Activated CD8-positive, alpha-beta memory T cell treated with anti-CD3 and anti-CD28 coated beads, Interleukin-2, amount 10 ng/mL, durations not matched to agents 7 days and 5 days (primary cell): ENCODE data around the gene CASK. TPM values are rescaled to one million over a fixed set of nuclear protein-coding genes. Genes with fewer than 3 reads are reported as not detected.
A peak's percentile ranks its signal among the peaks of the same experiment; 100 is the strongest.

ENCODE experiments used
- ATAC-seq: fragments of 150-1000 bp; cut with Tn5 transposase; one replicate; pipeline ENCODE4 v1.10.0; 2021; ENCODE audit warnings: moderate library complexity
- CTCF ChIA-PET: fragments of 350-600 bp; sonication (Branson Sonifier 250); formaldehyde crosslinking; loops from one replicate; lab custom pipeline; 2021; ENCODE audit warnings: antibody characterized with exemption; lab: Charles Lee
- DNase-seq: peaks from one replicate; pipeline ENCODE4 v3.0.0-alpha.2; 2020
- H3K27ac Mint-ChIP-seq: one replicate; pipeline ENCODE4 v1.8.0; 2021; ENCODE audit warnings: mild to moderate bottlenecking, mixed read lengths
- H3K27me3 Mint-ChIP-seq: one replicate; pipeline ENCODE4 v1.8.0; 2021; ENCODE audit warnings: mixed read lengths
- H3K36me3 Mint-ChIP-seq: one replicate; pipeline ENCODE4 v1.8.0; 2021; ENCODE audit warnings: mild to moderate bottlenecking, mixed read lengths
- H3K4me1 Mint-ChIP-seq: one replicate; pipeline ENCODE4 v1.8.0; 2021; ENCODE audit warnings: mixed read lengths
- H3K4me3 Mint-ChIP-seq: one replicate; pipeline ENCODE4 v1.8.0; 2021; ENCODE audit warnings: mild to moderate bottlenecking, moderate library complexity, mixed read lengths
- H3K9me3 Mint-ChIP-seq: one replicate; pipeline ENCODE4 v1.8.0; 2022; ENCODE audit warnings: low read depth, mixed read lengths
- total RNA-seq, 2 experiments: library from RNA; stranded (reverse); gene quantifications; one replicate each; pipeline ENCODE4 v1.2.3, GENCODE V29; 2021

Gene CASK
- total RNA-seq, 2 experiments from 2014 or later = 30.2 to 40.0 TPM

DNA sequence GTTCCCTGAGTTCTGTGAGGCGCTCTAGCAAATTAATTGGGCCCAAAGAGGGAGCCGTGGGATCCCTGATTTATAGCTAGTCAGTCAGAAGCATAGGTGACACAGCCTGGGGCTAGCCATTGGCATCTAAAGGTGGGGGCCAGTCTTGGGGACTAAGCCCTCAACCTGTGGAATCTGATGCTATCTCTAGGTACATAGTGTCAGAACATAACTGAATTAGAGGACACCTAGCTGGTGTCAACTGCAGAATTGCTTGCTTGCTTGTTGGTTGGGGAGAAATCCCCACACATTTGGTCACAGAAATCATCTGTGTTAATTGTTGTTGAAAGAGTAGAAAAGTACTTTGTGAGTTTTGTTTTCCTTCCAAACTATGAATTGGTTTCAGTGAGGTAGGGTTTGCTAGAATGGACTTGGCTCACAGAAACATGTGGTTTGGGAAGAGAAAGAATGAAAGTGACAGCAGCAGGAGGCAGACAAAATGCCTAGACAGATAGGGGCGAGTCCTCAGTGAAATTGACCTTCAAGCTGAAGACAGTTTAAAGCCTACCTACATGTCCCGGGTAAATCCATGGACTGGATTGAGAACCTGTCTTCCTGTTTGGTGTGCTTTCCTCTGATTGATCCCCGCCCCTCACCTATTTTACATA is 212.2 kb downstream of the CASK start:
- H3K36me3 Mint-ChIP-seq = peaks cover 14% of the 10 kb centered on the region
- no peak for ATAC-seq
- DNase-seq = no peak
- no peaks in the 10 kb centered on the region for H3K9me3 Mint-ChIP-seq
- no peaks in the 10 kb centered on the region for H3K27me3 Mint-ChIP-seq
- no peak overlapping the region for H3K27ac Mint-ChIP-seq
- peaks cover 24% of the 10 kb centered on the region for H3K4me1 Mint-ChIP-seq
- CTCF ChIA-PET = no interaction called here
- H3K4me3 Mint-ChIP-seq = no peak overlapping the region

DNA sequence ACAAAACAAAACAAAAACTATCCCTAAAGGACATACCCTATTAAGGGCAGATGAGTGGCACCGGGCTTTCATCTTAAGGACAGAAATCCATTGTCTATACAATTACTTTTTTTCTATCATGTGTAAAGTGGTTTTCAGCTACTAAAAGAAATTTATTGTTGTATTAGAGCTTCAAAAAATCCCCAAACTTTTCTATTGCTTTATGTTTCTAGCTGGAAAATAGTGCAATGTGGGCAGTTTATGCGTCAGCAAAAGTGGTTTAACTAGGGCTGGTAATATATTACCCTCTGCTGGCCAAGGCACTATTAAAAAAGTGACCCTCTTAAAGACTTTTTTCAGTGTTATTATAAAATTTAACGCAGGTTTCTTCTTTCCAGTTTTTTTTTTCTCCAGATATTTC is 214.9 kb downstream of the CASK start:
- Mint-ChIP-seq H3K9me3 (no peaks in the 10 kb centered on the region), H3K27me3 (no peaks in the 10 kb centered on the region), H3K27ac (no peak overlapping the region), H3K4me1 (peaks cover 42% of the 10 kb centered on the region), H3K36me3 (peaks cover 14% of the 10 kb centered on the region), H3K4me3 (no peak overlapping the region)
- ATAC-seq (no peak), DNase-seq (no peak)
- CTCF ChIA-PET = interaction anchor here (1.5 kb wide), 1 partner anchor 29 kb away, joined by 3 read pairs; no protein-coding TSS in a partner anchor

DNA sequence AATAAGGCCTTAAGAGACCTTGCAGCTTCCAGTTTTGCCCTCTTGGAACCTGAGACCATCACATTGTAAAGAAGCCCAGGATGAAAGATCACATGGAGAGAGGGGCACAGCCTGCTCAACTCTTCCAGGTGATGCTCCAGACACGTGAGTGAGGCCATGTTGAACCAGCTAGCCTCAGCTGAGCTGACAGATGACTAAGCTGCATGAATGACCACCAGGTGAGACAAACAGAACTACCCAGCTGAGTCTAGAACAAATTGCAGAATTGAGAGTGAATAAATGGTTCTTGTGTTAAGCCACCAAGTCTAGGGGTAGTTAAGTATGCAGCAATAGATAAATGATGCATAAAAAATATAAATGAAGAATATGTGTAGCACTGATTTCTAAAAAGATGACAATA is 216.1 kb downstream of the CASK start:
- ATAC-seq (no peak), DNase-seq (no peak)
- no peaks in the 10 kb centered on the region for H3K27me3 Mint-ChIP-seq
- CTCF ChIA-PET = interaction anchor here (0.8 to 1.5 kb wide), 2 partner anchors 30 to 53 kb away, joined by 3 read pairs; no protein-coding TSS in a partner anchor
- H3K9me3 Mint-ChIP-seq = no peaks in the 10 kb centered on the region
- no peak overlapping the region for H3K27ac Mint-ChIP-seq
- H3K4me3 Mint-ChIP-seq = no peak overlapping the region
- H3K4me1 Mint-ChIP-seq = peaks cover 46% of the 10 kb centered on the region
- peaks cover 13% of the 10 kb centered on the region for H3K36me3 Mint-ChIP-seq

DNA sequence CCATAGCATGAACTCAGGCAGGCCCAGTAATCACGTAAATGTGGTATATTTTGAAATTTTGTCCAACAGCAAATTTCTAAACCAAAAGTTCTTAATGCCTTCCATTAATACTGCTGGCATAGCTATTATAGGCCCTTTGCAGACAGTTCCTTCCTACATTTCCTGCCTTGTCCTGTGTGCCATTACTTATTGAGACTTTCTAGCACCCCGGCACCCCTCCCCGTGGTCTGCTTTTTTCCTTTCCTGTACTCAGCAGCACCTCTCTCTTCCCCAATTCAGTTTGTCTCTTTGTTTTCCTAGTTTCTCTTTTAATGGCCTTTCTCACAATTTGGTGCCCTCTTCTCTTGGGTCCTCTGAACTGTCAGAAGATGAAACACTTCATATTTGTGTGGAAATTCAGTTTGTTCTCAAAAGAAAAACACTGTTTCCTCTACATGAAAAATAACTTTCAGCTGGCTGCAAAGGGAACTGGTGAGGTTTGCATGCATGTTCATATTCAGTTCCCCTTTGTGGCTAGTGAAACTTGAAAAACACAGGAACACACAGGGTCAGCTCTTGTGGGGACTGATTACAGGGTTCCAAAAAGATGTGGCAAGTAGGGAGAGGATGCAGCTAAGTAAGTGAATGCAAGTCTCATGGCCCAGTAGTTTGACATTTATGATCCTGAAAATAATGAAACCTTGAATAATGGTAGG is 217.5 kb downstream of the CASK start:
- Mint-ChIP-seq H3K4me1 (peaks cover 38% of the 10 kb centered on the region), H3K36me3 (peaks cover 13% of the 10 kb centered on the region), H3K9me3 (no peaks in the 10 kb centered on the region), H3K4me3 (no peak overlapping the region), H3K27me3 (no peaks in the 10 kb centered on the region), H3K27ac (peak overlapping the region; percentile 73)
- DNase-seq (no peak), ATAC-seq (no peak)
- CTCF ChIA-PET = no interaction called here

DNA sequence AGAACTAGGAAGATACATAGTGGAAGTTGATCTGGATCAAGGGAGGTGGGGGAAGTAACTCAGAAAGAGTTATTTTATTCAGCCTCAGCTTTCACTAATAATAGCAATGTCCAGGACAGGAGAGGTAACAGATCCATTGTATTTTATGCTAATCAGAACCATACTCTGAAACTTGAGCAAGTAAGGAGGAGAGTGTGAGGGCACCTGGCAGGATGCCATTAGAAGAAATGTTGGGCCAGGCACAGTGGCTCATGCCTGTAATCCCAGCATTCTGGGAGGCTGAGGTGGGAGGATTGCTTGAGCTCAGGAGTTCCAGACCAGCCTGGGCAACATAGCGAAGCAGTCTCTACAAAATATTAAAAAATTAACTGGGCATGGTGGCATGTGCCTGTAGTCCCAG is 218.3 kb downstream of the CASK start:
- H3K9me3 Mint-ChIP-seq = no peaks in the 10 kb centered on the region
- peaks cover 37% of the 10 kb centered on the region for H3K4me1 Mint-ChIP-seq
- DNase-seq = no peak
- ATAC-seq = no peak
- CTCF ChIA-PET = no interaction called here
- no peaks in the 10 kb centered on the region for H3K27me3 Mint-ChIP-seq
- no peak overlapping the region for H3K27ac Mint-ChIP-seq
- H3K4me3 Mint-ChIP-seq = no peak overlapping the region
- peaks cover 13% of the 10 kb centered on the region for H3K36me3 Mint-ChIP-seq

DNA sequence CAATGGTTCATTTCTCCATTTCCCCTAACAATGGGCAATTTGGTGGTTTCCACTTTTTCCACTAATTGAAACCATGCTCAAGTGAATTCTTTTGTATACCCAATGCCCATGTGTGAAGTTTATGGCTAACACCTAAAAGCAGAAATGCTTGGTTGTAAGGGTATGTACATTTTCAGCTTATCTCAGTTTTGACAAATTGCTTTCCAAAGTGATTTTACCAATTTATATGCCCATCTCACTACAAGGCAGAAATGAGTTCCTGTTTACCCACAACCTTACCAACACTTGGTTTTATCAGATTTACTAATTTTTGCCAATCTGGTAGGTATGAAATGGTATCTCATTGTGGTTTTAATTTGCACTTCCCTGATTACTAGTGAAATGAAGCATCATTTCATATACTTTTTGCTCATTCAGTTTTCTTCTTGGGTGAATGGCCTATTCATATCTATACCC is 219.8 kb downstream of the CASK start:
- H3K27ac Mint-ChIP-seq = no peak overlapping the region
- H3K36me3 Mint-ChIP-seq = peaks cover 13% of the 10 kb centered on the region
- no peaks in the 10 kb centered on the region for H3K27me3 Mint-ChIP-seq
- CTCF ChIA-PET = no interaction called here
- no peaks in the 10 kb centered on the region for H3K9me3 Mint-ChIP-seq
- no peak overlapping the region for H3K4me3 Mint-ChIP-seq
- H3K4me1 Mint-ChIP-seq = peaks cover 35% of the 10 kb centered on the region
- no peak for ATAC-seq
- no peak for DNase-seq

DNA sequence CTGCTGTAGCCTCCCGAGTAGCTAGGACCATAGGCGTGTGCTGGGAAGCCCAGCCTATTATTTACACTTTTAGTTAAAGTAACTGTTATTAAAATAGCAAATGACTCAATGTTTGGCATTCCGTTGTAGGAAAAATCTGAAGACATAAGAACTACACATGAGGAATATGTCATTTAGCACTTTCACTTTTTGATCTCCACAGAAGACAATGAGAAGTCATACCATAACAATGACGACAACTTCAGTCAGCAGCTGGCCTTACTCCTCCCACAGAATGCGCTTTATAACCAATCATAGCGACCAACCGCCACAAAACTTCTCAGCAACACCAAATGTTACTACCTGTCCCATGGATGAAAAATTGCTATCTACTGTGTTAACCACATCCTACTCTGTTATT is 227.9 kb downstream of the CASK start:
- H3K4me3 Mint-ChIP-seq = no peak overlapping the region
- H3K36me3 Mint-ChIP-seq = peaks cover 10% of the 10 kb centered on the region
- ATAC-seq = peak; percentile 68
- H3K4me1 Mint-ChIP-seq = peaks cover 45% of the 10 kb centered on the region
- no peaks in the 10 kb centered on the region for H3K9me3 Mint-ChIP-seq
- H3K27me3 Mint-ChIP-seq = no peaks in the 10 kb centered on the region
- H3K27ac Mint-ChIP-seq = no peak overlapping the region
- DNase-seq = peak; percentile 69
- CTCF ChIA-PET = interaction anchor here (1.2 kb wide), 1 partner anchor 10 kb away, joined by 3 read pairs; no protein-coding TSS in a partner anchor

DNA sequence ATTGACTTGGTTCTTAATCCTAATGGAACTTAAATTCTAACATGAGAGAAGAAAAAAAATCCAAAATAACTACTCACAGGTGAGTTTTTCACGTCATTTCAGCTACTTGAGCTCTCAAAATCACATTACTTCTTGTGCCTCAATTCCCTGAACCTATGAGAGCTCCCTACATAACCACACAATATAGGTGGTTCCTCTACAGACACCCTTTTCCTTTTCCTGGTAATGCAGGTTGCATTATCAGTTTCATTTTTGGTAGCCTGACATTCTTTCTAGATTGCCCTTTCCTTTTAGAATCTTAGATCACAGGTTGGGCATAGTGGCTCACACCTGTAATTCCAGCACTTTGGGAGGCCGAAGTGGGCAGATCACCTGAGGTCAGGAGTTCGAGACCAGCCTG is 230.3 kb downstream of the CASK start:
- H3K9me3 Mint-ChIP-seq = no peaks in the 10 kb centered on the region
- H3K36me3 Mint-ChIP-seq = peaks cover 10% of the 10 kb centered on the region
- CTCF ChIA-PET = no interaction called here
- peaks cover 47% of the 10 kb centered on the region for H3K4me1 Mint-ChIP-seq
- ATAC-seq = peak; percentile 51
- H3K27me3 Mint-ChIP-seq = no peaks in the 10 kb centered on the region
- no peak for DNase-seq
- H3K4me3 Mint-ChIP-seq = peak overlapping the region; percentile 41
- H3K27ac Mint-ChIP-seq = peak overlapping the region; percentile 78

DNA sequence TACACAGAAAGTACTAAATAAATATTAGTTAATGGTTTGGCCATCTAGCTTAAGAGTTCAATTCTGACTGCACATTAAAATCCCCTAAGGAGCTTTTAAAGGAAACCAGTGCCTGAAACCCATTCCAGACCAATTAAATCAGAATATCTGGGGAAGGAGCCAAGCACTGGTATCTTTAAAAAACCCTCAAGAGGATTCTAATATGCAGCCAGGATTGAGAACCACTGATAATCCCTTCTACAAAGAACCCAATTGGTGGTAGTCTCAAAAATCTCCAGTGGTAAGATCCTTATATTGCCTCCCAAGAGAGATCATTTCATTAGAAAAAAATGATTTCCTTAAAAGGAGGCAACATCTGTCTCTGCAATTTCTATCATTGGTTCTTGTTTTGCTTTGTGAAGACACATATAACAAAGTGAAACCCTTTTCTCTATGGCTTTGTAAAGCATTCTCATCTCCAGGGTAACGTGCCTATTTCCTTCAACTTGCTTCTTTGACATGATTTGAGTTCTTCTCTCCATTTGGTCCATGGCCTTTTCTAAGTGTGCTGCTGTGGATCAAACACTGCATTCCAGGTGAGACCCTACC is 231.1 kb downstream of the CASK start:
- peaks cover 51% of the 10 kb centered on the region for H3K4me1 Mint-ChIP-seq
- CTCF ChIA-PET = no interaction called here

DNA sequence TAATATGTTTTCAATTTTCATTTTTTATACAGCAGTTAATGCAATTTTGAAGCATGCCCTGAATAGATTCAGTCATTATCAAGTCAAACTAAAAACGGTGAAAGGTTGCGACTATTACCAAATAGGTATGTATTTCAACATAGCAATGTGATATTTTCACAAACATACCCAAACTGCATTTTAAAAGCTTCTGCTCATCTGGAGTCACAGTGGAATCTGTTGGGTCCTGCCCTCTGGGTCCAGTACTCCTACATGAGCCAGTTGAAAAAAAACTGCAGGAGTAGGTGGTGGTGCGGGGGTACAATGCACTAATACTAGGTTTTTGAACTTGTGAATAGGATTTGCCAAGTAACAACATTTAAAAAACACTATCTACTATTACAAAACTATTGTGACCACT is 233.6 kb downstream of the CASK start:
- peaks cover 54% of the 10 kb centered on the region for H3K4me1 Mint-ChIP-seq
- H3K27me3 Mint-ChIP-seq = no peaks in the 10 kb centered on the region
- no peaks in the 10 kb centered on the region for H3K9me3 Mint-ChIP-seq
- DNase-seq = no peak
- peaks cover 3% of the 10 kb centered on the region for H3K36me3 Mint-ChIP-seq
- no peak for ATAC-seq
- H3K27ac Mint-ChIP-seq = no peak overlapping the region
- CTCF ChIA-PET = no interaction called here
- no peak overlapping the region for H3K4me3 Mint-ChIP-seq

More for the DNA sequence above, 231.1 kb downstream of the CASK start:
- H3K27ac Mint-ChIP-seq = peak overlapping the region; percentile 78
- H3K4me3 Mint-ChIP-seq = peak overlapping the region; percentile 48
- H3K9me3 Mint-ChIP-seq = no peaks in the 10 kb centered on the region
- peaks cover 9% of the 10 kb centered on the region for H3K36me3 Mint-ChIP-seq
- DNase-seq = no peak
- ATAC-seq = no peak
- no peaks in the 10 kb centered on the region for H3K27me3 Mint-ChIP-seq

DNA sequence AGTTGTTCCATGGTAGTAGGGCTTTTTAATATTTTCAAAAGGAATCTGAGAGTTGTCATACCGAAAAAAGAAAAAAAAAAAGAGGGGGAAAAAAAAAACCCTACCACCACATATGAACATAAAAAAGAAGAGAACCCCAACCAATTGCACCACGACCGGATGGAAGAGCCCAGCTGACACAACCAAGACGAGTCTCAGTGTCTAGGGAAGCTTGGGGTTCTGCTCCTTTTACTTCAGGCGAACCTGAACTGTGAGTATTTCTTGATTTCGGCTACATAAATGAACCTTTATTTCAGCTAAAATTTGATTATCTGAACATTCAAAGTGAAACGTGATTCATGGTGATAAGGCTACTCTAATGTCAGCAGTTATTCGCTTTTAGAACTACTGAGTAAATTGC is 234.5 kb downstream of the CASK start, which contains the start of gene GPR34:
Gene GPR34, plus strand, starts transcription at position 139 of the 400 bp plus-strand sequence. CDS start 6,661 bp downstream, outside the sequence.
- Mint-ChIP-seq H3K36me3 (peaks cover 3% of the 10 kb centered on the region), H3K27me3 (no peaks in the 10 kb centered on the region), H3K27ac (no peak within 1 kb of the TSS), H3K4me1 (peaks cover 47% of the 10 kb centered on the region), H3K4me3 (peak within 1 kb of the TSS; percentile 32), H3K9me3 (no peaks in the 10 kb centered on the region)
- CTCF ChIA-PET = no interaction called here
- ATAC-seq = peak; percentile 52
- DNase-seq = peak; percentile 49

DNA sequence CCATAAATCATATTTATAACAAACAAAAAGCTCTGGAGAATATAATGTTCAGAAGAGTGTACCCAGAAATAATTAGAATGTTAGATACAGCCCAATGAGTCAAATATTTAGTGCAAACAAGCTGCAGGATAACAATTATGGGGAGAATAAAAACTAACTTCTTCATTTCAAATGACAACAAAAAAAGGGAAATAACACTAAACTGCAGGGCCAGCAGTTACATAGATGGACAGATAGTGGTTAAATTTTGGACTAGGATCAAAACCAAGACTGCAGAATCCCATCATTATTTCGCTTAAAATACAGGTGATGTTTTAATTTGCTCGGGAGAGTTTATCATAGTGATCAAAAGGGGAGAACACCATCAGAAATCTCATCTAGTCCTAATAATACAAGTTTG is 235.2 kb downstream of the CASK start:
- no peaks in the 10 kb centered on the region for H3K9me3 Mint-ChIP-seq
- ATAC-seq = no peak
- H3K36me3 Mint-ChIP-seq = peaks cover 2% of the 10 kb centered on the region
- no peaks in the 10 kb centered on the region for H3K27me3 Mint-ChIP-seq
- DNase-seq = no peak
- no peak overlapping the region for H3K27ac Mint-ChIP-seq
- CTCF ChIA-PET = no interaction called here
- H3K4me3 Mint-ChIP-seq = no peak overlapping the region
- peaks cover 41% of the 10 kb centered on the region for H3K4me1 Mint-ChIP-seq

DNA sequence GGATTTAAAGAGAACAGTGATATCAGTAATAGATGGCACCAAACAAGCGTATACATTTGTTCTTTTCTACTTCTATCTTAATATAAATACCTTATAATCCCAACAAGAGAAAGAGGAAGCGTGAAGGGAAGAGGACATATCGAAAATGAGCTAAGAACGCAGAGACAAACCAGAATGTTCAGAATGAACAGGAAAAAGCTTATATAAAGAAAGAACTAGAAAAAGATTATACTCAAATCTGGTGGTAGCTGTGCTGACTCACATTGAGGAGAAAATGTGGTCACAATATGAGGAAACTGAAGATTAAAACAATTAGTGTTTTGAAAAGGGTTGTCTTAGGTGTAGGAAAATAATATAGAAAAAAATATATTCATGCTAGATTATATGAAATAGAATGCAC is 236.6 kb downstream of the CASK start:
- CTCF ChIA-PET = no interaction called here
- peak overlapping the region; percentile 59 for H3K27ac Mint-ChIP-seq
- H3K9me3 Mint-ChIP-seq = no peaks in the 10 kb centered on the region
- H3K4me1 Mint-ChIP-seq = peaks cover 30% of the 10 kb centered on the region
- DNase-seq = no peak
- H3K27me3 Mint-ChIP-seq = no peaks in the 10 kb centered on the region
- no peak overlapping the region for H3K4me3 Mint-ChIP-seq
- peak; percentile 58 for ATAC-seq
- H3K36me3 Mint-ChIP-seq = no peaks in the 10 kb centered on the region
